Activated CD8-positive, alpha-beta memory T cell treated with anti-CD3 and anti-CD28 coated beads for 24 hours (primary cell): ENCODE results near the gene ABCC9.

ENCODE experiments used
- DNase-seq: peaks from one replicate; pipeline ENCODE4 v3.0.0-alpha.2; 2020

The ABCC9 gene

GRCh38 chr12:21769307-21769706 is 171.9 kb downstream of the ABCC9 start:
- DNase-seq = no peak

- DNase-seq = no peak
These were observed 174.8 kb downstream of the ABCC9 start for GRCh38 chr12:21766403-21766802.

GRCh38 chr12:21764950-21765349 is 176.3 kb downstream of the ABCC9 start:
- no peak for DNase-seq

GRCh38 chr12:21764065-21764464 is 177.2 kb downstream of the ABCC9 start:
- no peak for DNase-seq

DNA sequence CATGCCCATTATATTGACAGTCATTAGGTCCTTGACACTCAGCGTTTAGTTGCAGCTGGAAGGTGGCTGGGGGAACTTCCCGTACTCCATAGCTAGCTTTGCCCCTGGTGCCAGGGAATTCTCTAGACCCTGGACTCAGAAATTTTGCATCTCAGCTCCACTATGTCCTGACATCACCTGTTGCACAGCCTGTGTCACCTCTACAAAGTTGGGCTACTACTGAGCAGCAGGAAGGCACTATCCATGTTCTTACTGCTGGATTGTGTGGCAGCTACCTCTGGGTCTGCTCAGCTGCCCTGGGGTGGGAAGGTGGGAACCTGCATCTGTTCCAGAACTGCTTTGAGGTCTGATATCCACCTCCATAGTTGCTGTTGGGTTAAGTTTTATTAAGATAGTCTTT is 177.7 kb downstream of the ABCC9 start:
- no peak for DNase-seq

GRCh38 chr12:21759737-21760136 is 181.5 kb downstream of the ABCC9 start:
- DNase-seq = no peak

- no peak for DNase-seq
These were observed 183.5 kb downstream of the ABCC9 start for GRCh38 chr12:21757735-21758134.

- no peak for DNase-seq
These were observed 184.5 kb downstream of the ABCC9 start for GRCh38 chr12:21756699-21757098.

DNA sequence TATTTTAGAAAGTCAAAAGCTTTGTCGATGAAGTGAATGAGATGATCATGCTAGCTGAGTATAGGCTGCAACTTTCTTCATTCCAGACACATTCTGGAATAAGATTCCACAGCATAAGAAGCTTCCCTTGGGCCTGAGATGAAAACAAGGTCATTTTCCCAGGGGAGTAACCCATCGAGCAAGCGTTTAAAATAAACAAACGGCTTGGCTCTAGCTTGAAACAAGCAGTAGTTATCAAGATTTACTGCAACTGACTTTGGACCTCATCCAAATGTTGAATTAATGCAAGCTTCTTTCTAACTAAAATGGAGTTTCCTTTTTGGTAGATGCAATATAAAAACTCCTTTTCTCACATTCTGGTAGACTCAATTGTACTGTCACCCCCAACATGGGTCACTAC is 189.7 kb downstream of the ABCC9 start:
- DNase-seq = no peak
